Activated naive CD8-positive, alpha-beta T cell (primary cell): ENCODE measurements around the gene UNC5B.

Experiments used
- H3K27ac Mint-ChIP-seq: one replicate; pipeline ENCODE4 v1.8.0; 2021; ENCODE audit warnings: mixed read lengths
- H3K27me3 Mint-ChIP-seq: one replicate; pipeline ENCODE4 v1.8.0; 2021; ENCODE audit warnings: mixed read lengths
- H3K36me3 Mint-ChIP-seq: one replicate; pipeline ENCODE4 v1.8.0; 2021; ENCODE audit warnings: mixed read lengths
- H3K4me1 Mint-ChIP-seq: one replicate; pipeline ENCODE4 v1.8.0; 2021; ENCODE audit warnings: low read depth, mixed read lengths
- H3K4me3 Mint-ChIP-seq: one replicate; pipeline ENCODE4 v1.8.0; 2021; ENCODE audit warnings: mild to moderate bottlenecking, mixed read lengths
- H3K9me3 Mint-ChIP-seq: one replicate; pipeline ENCODE4 v1.8.0; 2021; ENCODE audit warnings: low read depth, mixed read lengths

UNC5B gene

GRCh38 chr10:71319042-71319799, 106.9 kb downstream of the UNC5B start, which contains the start of gene SLC29A3:
SLC29A3 (plus strand) TSS chr10:71319259; CDS start chr10:71319310, 51 bp downstream.
- Mint-ChIP-seq H3K4me1 (peaks cover 36% of the 10 kb centered on the region), H3K4me3 (peak within 1 kb of the TSS; percentile 96), H3K27me3 (no peaks in the 10 kb centered on the region), H3K9me3 (no peaks in the 10 kb centered on the region), H3K27ac (peak within 1 kb of the TSS; percentile 81), H3K36me3 (peaks cover 10% of the 10 kb centered on the region)

GRCh38 chr10:71319800-71320392, 107.5 kb downstream of the UNC5B start:
- no peaks in the 10 kb centered on the region for H3K9me3 Mint-ChIP-seq
- no peaks in the 10 kb centered on the region for H3K27me3 Mint-ChIP-seq
- H3K4me3 Mint-ChIP-seq: peak overlapping the region; percentile 96
- H3K4me1 Mint-ChIP-seq: peaks cover 37% of the 10 kb centered on the region
- H3K36me3 Mint-ChIP-seq: peaks cover 13% of the 10 kb centered on the region
- peak overlapping the region; percentile 79 for H3K27ac Mint-ChIP-seq

GRCh38 chr10:71320592-71320991, 108.2 kb downstream of the UNC5B start:
- H3K4me1 Mint-ChIP-seq: peaks cover 36% of the 10 kb centered on the region
- no peak overlapping the region for H3K27ac Mint-ChIP-seq
- H3K4me3 Mint-ChIP-seq: peak overlapping the region; percentile 96

GRCh38 chr10:71321386-71321785, 109.0 kb downstream of the UNC5B start:
- Mint-ChIP-seq H3K4me1 (peaks cover 29% of the 10 kb centered on the region), H3K36me3 (peaks cover 13% of the 10 kb centered on the region), H3K27me3 (no peaks in the 10 kb centered on the region), H3K4me3 (no peak overlapping the region), H3K27ac (no peak overlapping the region), H3K9me3 (no peaks in the 10 kb centered on the region)

More at GRCh38 chr10:71320592-71320991, 108.2 kb downstream of the UNC5B start:
- Mint-ChIP-seq H3K36me3 (peaks cover 13% of the 10 kb centered on the region), H3K9me3 (no peaks in the 10 kb centered on the region), H3K27me3 (no peaks in the 10 kb centered on the region)

- peak overlapping the region; percentile 24 for H3K4me3 Mint-ChIP-seq
- peaks cover 13% of the 10 kb centered on the region for H3K36me3 Mint-ChIP-seq
- H3K27me3 Mint-ChIP-seq: no peaks in the 10 kb centered on the region
- H3K27ac Mint-ChIP-seq: peak overlapping the region; percentile 58
- no peaks in the 10 kb centered on the region for H3K9me3 Mint-ChIP-seq
- H3K4me1 Mint-ChIP-seq: peaks cover 27% of the 10 kb centered on the region
These were observed 111.0 kb downstream of the UNC5B start for GRCh38 chr10:71323407-71323806.

- H3K4me1 Mint-ChIP-seq: peaks cover 23% of the 10 kb centered on the region
- no peak overlapping the region for H3K4me3 Mint-ChIP-seq
- H3K9me3 Mint-ChIP-seq: no peaks in the 10 kb centered on the region
- H3K27ac Mint-ChIP-seq: no peak overlapping the region
- H3K36me3 Mint-ChIP-seq: peaks cover 13% of the 10 kb centered on the region
- no peaks in the 10 kb centered on the region for H3K27me3 Mint-ChIP-seq
These were observed 112.4 kb downstream of the UNC5B start for GRCh38 chr10:71324743-71325142.

GRCh38 chr10:71325267-71325666, 112.9 kb downstream of the UNC5B start:
- Mint-ChIP-seq H3K27ac (no peak overlapping the region), H3K4me1 (peaks cover 17% of the 10 kb centered on the region), H3K9me3 (no peaks in the 10 kb centered on the region), H3K36me3 (peaks cover 13% of the 10 kb centered on the region), H3K4me3 (no peak overlapping the region), H3K27me3 (no peaks in the 10 kb centered on the region)

- Mint-ChIP-seq H3K27me3 (no peaks in the 10 kb centered on the region), H3K27ac (no peak overlapping the region), H3K9me3 (no peaks in the 10 kb centered on the region), H3K36me3 (peaks cover 19% of the 10 kb centered on the region), H3K4me1 (peaks cover 15% of the 10 kb centered on the region), H3K4me3 (no peak overlapping the region)
These were observed 114.1 kb downstream of the UNC5B start for GRCh38 chr10:71326464-71326881.

- peaks cover 5% of the 10 kb centered on the region for H3K36me3 Mint-ChIP-seq
- H3K27ac Mint-ChIP-seq: no peak overlapping the region
- peaks cover 1% of the 10 kb centered on the region for H3K4me1 Mint-ChIP-seq
- no peaks in the 10 kb centered on the region for H3K9me3 Mint-ChIP-seq
- H3K4me3 Mint-ChIP-seq: no peak overlapping the region
- no peaks in the 10 kb centered on the region for H3K27me3 Mint-ChIP-seq
These were observed 118.5 kb downstream of the UNC5B start for GRCh38 chr10:71330789-71331404.

- Mint-ChIP-seq H3K4me1 (peaks cover 1% of the 10 kb centered on the region), H3K36me3 (peaks cover 5% of the 10 kb centered on the region), H3K9me3 (no peaks in the 10 kb centered on the region), H3K27me3 (no peaks in the 10 kb centered on the region), H3K27ac (no peak overlapping the region), H3K4me3 (no peak overlapping the region)
These were observed 119.4 kb downstream of the UNC5B start for GRCh38 chr10:71331736-71332135.

GRCh38 chr10:71332466-71332865, 120.1 kb downstream of the UNC5B start:
- H3K4me3 Mint-ChIP-seq: no peak overlapping the region

GRCh38 chr10:71333129-71333887, 120.9 kb downstream of the UNC5B start:
- Mint-ChIP-seq H3K27me3 (no peaks in the 10 kb centered on the region), H3K9me3 (no peaks in the 10 kb centered on the region), H3K4me3 (no peak overlapping the region), H3K4me1 (no peaks in the 10 kb centered on the region), H3K36me3 (peaks cover 5% of the 10 kb centered on the region), H3K27ac (no peak overlapping the region)

More at GRCh38 chr10:71332466-71332865, 120.1 kb downstream of the UNC5B start:
- Mint-ChIP-seq H3K9me3 (no peaks in the 10 kb centered on the region), H3K27me3 (no peaks in the 10 kb centered on the region), H3K4me1 (no peaks in the 10 kb centered on the region), H3K27ac (no peak overlapping the region), H3K36me3 (peaks cover 5% of the 10 kb centered on the region)

- Mint-ChIP-seq H3K36me3 (peaks cover 5% of the 10 kb centered on the region), H3K9me3 (no peaks in the 10 kb centered on the region), H3K4me1 (no peaks in the 10 kb centered on the region), H3K27ac (no peak overlapping the region), H3K4me3 (no peak overlapping the region), H3K27me3 (no peaks in the 10 kb centered on the region)
These were observed 121.9 kb downstream of the UNC5B start for GRCh38 chr10:71334221-71334791.

GRCh38 chr10:71335173-71335708, 122.9 kb downstream of the UNC5B start:
- H3K27ac Mint-ChIP-seq: no peak overlapping the region
- H3K9me3 Mint-ChIP-seq: no peaks in the 10 kb centered on the region
- no peaks in the 10 kb centered on the region for H3K27me3 Mint-ChIP-seq
- H3K4me3 Mint-ChIP-seq: no peak overlapping the region
- peaks cover 5% of the 10 kb centered on the region for H3K36me3 Mint-ChIP-seq
- H3K4me1 Mint-ChIP-seq: no peaks in the 10 kb centered on the region
